PFSK-1 (cell line): ENCODE results near the gene CCDC38.

Source experiments
- FOXP2 ChIP-seq: optimal IDR thresholded peaks from 2 replicates; pipeline ENCODE3; 2011; ENCODE audit warnings: borderline replicate concordance, control low read depth, inconsistent platforms; ENCODE audit not compliant: insufficient read depth; ENCODE audit errors: extremely low read length, extremely low read depth
- POLR2AphosphoS5 ChIP-seq: IDR thresholded peaks from 2 replicates; pipeline ENCODE4 v1.6.1; 2012; ENCODE audit warnings: low read depth, mild to moderate bottlenecking, control low read depth, low read length, moderate library complexity
- REST ChIP-seq, 2 experiments: IDR thresholded peaks; 2 replicates each; pipeline versions ENCODE4 v1.6.1 to v1.8.0; 2011 to 2012; ENCODE audit warnings: low read depth in 2 of 2, low read length in 2 of 2, control low read depth in 1 of 2, inconsistent platforms in 1 of 2, mild to moderate bottlenecking in 1 of 2, moderate library complexity in 1 of 2; ENCODE audit not compliant: insufficient read depth in 1 of 2
- SIN3A ChIP-seq: IDR thresholded peaks from 2 replicates; pipeline ENCODE4 v1.6.1; 2012; ENCODE audit warnings: mild to moderate bottlenecking, low read length, moderate library complexity, borderline replicate concordance; ENCODE audit not compliant: insufficient read depth
- TAF1 ChIP-seq: IDR thresholded peaks from 2 replicates; pipeline ENCODE4 v1.6.1; 2012; ENCODE audit warnings: low read length, control low read depth, borderline replicate concordance; ENCODE audit not compliant: insufficient read depth

CCDC38 gene

GRCh38 chr12:95962222-95962621 lies 19.8 kb upstream of the CCDC38 start:
- TF ChIP-seq FOXP2 (no peak), REST (IDR thresholded peaks at IDR 0.05; ENCODE audit: insufficient read depth in 1 of 2, low read depth in 2 of 2, low read length in 2 of 2) (no peak), POLR2AphosphoS5 (no peak), TAF1 (no peak), SIN3A (no peak)

- TF ChIP-seq SIN3A (no peak), TAF1 (no peak), FOXP2 (no peak), POLR2AphosphoS5 (no peak), REST (IDR thresholded peaks at IDR 0.05; ENCODE audit: insufficient read depth in 1 of 2, low read depth in 2 of 2, low read length in 2 of 2) (no peak)
These were observed 17.8 kb upstream of the CCDC38 start for GRCh38 chr12:95960241-95960640.

- TF ChIP-seq TAF1 (no peak), FOXP2 (no peak), REST (IDR thresholded peaks at IDR 0.05; ENCODE audit: insufficient read depth in 1 of 2, low read depth in 2 of 2, low read length in 2 of 2) (no peak), SIN3A (no peak), POLR2AphosphoS5 (no peak)
These were observed 16.7 kb upstream of the CCDC38 start for GRCh38 chr12:95959107-95959506.

GRCh38 chr12:95956557-95957145 lies 14.2 kb upstream of the CCDC38 start:
- no peak for TF ChIP-seq SIN3A
- TF ChIP-seq TAF1 = no peak
- TF ChIP-seq FOXP2 = no peak
- TF ChIP-seq REST (IDR thresholded peaks at IDR 0.05; ENCODE audit: insufficient read depth in 1 of 2, low read depth in 2 of 2, low read length in 2 of 2) = no peak
- no peak for TF ChIP-seq POLR2AphosphoS5

GRCh38 chr12:95955549-95956159 lies 13.2 kb upstream of the CCDC38 start:
- TF ChIP-seq REST (IDR thresholded peaks at IDR 0.05; ENCODE audit: insufficient read depth in 1 of 2, low read depth in 2 of 2, low read length in 2 of 2) (no peak), TAF1 (no peak), POLR2AphosphoS5 (no peak), SIN3A (no peak), FOXP2 (no peak)
